CD4-positive, alpha-beta T cell treated with Interleukin-6 for 4 hours (primary cell): Measurements from ENCODE around the gene AIM2.
"Not testable (repeated sequence)": the region's sequence is repeated elsewhere in the genome, so short reads cannot be mapped to it uniquely, and the experiment has no call there.

Experiments
- DNase-seq: peaks from one replicate; pipeline ENCODE4 v3.0.0-alpha.2; 2020; ENCODE audit warnings: mixed read lengths

The AIM2 gene

GRCh38 chr1:159076438-159077119 is at the start of gene AIM2:
AIM2 (minus strand) TSS chr1:159076766; CDS start chr1:159073499, 3,267 bp downstream.
- DNase-seq = peak; percentile 68

- no peak for DNase-seq
Observed at GRCh38 chr1:159123587-159123986, 47.0 kb upstream of the AIM2 start.

- DNase-seq = no peak
Observed at GRCh38 chr1:159122005-159122621, 45.5 kb upstream of the AIM2 start.

GRCh38 chr1:159121526-159121925 is 45.0 kb upstream of the AIM2 start:
- no peak for DNase-seq

- no peak for DNase-seq
Observed at GRCh38 chr1:159120317-159120716, 43.8 kb upstream of the AIM2 start.

- DNase-seq = no peak
Observed at GRCh38 chr1:159113596-159114433, 37.2 kb upstream of the AIM2 start.

- not testable (repeated sequence) for DNase-seq
Observed at GRCh38 chr1:159103021-159103420, 26.5 kb upstream of the AIM2 start.

- DNase-seq = no peak
Observed at GRCh38 chr1:159100589-159100988, 24.0 kb upstream of the AIM2 start.

- no peak for DNase-seq
Observed at GRCh38 chr1:159098596-159098995, 22.0 kb upstream of the AIM2 start.

GRCh38 chr1:159092036-159092760 is 15.6 kb upstream of the AIM2 start:
- no peak for DNase-seq

- DNase-seq = no peak
Observed at GRCh38 chr1:159091607-159092031, 15.1 kb upstream of the AIM2 start.

GRCh38 chr1:159091180-159091560 is 14.6 kb upstream of the AIM2 start:
- DNase-seq = no peak

GRCh38 chr1:159090286-159091179 is 14.0 kb upstream of the AIM2 start:
- no peak for DNase-seq

GRCh38 chr1:159089184-159089791 is 12.7 kb upstream of the AIM2 start:
- DNase-seq = peak; percentile 31

GRCh38 chr1:159088546-159089183 is 12.1 kb upstream of the AIM2 start:
- DNase-seq = no peak

- no peak for DNase-seq
Observed at GRCh38 chr1:159088050-159088449, 11.5 kb upstream of the AIM2 start.

GRCh38 chr1:159084867-159085266 is 8.3 kb upstream of the AIM2 start:
- no peak for DNase-seq

- DNase-seq = no peak
Observed at GRCh38 chr1:159084152-159084551, 7.6 kb upstream of the AIM2 start.

GRCh38 chr1:159083013-159083412 is 6.4 kb upstream of the AIM2 start:
- no peak for DNase-seq

GRCh38 chr1:159081626-159082025 is 5.1 kb upstream of the AIM2 start:
- DNase-seq = no peak

GRCh38 chr1:159079525-159079924 is 3.0 kb upstream of the AIM2 start:
- DNase-seq = no peak
